Measurements from ENCODE around the gene NEK10.
"Not testable (repeated sequence)": the region's sequence is repeated elsewhere in the genome, so short reads cannot be mapped to it uniquely, and the experiment has no call there.

The NEK10 gene

DNA sequence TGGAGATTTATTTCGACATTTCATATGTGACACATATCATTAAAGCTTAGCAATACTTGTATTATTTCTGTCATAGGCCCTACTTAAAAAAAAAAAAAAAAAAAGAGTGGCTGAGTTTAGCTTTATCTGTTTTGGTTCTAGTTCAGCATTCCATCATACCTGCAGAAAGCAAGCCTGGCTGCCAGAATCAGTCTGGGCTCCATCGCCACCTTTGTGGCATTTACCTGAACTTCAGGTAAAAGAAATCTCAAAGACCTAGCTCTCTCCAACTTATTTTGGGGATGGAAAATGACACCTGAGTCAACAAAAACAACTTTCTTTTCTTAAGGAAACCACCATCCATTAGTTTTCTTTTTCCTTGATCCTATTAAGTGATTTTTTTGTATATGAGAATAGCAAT is 82.1 kb downstream of the NEK10 start:
- DNase-seq (ENCODE audit: low spot score), result no peak
- TF ChIP-seq, protein P1, sequence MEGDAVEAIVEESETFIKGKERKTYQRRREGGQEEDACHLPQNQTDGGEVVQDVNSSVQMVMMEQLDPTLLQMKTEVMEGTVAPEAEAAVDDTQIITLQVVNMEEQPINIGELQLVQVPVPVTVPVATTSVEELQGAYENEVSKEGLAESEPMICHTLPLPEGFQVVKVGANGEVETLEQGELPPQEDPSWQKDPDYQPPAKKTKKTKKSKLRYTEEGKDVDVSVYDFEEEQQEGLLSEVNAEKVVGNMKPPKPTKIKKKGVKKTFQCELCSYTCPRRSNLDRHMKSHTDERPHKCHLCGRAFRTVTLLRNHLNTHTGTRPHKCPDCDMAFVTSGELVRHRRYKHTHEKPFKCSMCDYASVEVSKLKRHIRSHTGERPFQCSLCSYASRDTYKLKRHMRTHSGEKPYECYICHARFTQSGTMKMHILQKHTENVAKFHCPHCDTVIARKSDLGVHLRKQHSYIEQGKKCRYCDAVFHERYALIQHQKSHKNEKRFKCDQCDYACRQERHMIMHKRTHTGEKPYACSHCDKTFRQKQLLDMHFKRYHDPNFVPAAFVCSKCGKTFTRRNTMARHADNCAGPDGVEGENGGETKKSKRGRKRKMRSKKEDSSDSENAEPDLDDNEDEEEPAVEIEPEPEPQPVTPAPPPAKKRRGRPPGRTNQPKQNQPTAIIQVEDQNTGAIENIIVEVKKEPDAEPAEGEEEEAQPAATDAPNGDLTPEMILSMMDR (IDR thresholded peaks at IDR 0.05; ENCODE audit: extremely low read depth, missing control alignments), result no peak

DNA sequence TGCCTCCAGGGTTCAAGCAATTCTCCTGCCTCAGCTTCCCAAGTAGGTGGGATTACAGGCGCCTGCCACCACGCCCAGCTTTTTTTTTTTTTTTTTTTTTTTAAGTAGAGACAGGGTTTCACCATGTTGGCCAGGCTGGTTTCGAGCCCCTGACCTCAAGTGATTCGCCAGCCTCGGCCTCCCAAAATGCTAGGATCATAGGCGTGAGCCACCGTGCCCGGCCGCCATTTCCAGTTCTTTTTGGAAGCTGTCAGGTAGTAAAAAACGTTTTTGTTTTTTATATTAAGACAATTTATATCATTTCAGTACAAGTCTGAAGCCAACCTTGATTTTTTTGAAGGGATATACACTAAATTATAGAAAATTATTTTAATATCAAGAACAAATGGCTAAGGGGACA is 82.7 kb downstream of the NEK10 start:
- DNase-seq (ENCODE audit: low spot score), result not testable (repeated sequence)

DNA sequence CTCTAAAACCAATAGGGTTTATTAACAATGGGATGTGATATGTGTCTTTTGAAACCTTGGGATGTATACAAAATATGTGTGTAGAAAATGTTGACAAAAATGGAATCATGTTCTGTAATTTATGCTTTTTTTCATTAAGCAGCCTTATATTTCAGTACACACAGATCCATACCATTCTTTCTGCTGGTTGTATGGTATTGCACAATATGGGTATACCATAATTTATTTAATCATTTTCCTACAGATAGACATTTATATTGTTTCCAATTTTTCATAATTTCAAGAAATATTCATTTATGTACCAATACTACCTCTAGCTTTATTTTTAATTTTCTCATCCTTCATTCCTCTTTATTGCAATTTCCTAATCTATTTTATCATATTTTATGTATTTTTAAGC is 83.5 kb downstream of the NEK10 start:
- TF ChIP-seq, protein P1 (IDR thresholded peaks at IDR 0.05; ENCODE audit: extremely low read depth, missing control alignments), result no peak
- DNase-seq (ENCODE audit: low spot score), result no peak

DNA sequence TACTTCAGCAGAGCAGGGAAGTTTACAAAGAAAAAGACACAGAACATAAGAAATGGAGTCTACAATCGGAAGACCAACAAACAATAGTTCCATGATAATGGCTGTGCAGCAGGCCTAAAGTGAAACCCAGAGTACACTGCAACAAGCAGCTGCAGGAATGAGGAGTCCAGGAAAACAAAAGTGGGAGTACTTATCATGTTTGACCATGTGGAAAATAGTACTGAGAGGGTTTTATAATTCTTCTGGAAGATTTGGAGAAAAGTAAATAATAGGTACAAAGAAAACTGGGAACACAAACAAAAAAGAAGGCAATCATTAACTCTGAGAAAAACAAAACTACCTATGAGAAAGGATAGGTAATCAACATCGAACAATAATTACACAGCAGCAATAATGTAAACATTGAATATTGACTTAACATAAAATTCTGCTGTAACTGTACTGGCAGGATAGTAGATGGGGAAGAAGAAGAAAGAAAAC is 87.5 kb downstream of the NEK10 start:
- TF ChIP-seq, protein P1 (IDR thresholded peaks at IDR 0.05; ENCODE audit: extremely low read depth, missing control alignments), result no peak
- no peak for DNase-seq (ENCODE audit: low spot score)

DNA sequence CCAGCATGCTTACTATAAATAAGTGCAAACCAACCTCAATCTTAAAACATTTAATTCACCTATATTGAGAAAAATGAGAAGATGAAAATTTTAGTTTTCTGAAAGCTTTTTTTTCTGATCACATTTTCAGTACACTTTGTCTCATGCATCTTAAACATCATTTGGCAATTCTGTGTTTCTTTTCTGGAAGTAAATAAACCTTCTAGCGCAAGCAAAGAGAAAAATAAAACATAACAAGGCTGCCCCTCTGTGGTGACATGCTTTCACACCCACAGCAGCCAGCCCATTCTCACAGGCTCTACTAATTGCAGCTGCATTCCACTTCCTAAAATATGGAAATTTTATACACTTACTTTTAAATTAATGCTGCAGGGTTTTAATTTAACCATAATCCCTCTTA is 90.1 kb downstream of the NEK10 start:
- TF ChIP-seq, protein P1 (IDR thresholded peaks at IDR 0.05; ENCODE audit: extremely low read depth, missing control alignments), result no peak

DNA sequence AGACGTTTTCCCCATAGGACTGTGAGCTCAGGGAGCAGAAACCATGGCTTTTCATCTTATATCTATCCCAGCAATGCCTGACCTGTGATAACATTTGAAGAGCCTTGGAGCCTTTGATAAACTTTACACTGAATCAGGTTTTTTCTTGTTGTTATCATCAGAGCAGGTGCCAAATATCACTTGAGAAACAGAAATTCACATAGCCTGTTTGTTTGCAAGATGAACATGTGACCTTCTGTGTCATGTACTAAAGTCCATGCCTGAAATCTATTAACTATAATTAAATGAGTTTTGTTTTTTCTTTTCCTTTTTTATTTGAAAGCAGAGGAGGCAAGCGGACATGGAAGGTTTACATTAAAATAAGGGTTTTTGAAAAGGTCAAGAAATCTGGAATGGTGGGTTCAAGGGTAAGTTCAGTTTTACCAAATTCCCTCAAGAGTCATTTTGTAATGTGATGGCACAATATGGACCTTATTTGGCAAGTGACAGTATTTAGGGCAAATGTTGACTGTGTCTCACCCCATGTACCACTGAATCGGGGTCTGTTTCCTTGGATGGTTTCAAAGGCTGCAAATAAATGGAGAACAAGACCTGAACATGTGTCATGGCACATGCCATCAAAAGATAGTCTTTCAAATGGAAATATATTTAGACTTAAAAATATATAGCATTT is 90.7 kb downstream of the NEK10 start:
- TF ChIP-seq, protein P1 (IDR thresholded peaks at IDR 0.05; ENCODE audit: extremely low read depth, missing control alignments), result no peak
- no peak for DNase-seq (ENCODE audit: low spot score)

More for the DNA sequence above, 90.1 kb downstream of the NEK10 start:
- no peak for DNase-seq (ENCODE audit: low spot score)

DNA sequence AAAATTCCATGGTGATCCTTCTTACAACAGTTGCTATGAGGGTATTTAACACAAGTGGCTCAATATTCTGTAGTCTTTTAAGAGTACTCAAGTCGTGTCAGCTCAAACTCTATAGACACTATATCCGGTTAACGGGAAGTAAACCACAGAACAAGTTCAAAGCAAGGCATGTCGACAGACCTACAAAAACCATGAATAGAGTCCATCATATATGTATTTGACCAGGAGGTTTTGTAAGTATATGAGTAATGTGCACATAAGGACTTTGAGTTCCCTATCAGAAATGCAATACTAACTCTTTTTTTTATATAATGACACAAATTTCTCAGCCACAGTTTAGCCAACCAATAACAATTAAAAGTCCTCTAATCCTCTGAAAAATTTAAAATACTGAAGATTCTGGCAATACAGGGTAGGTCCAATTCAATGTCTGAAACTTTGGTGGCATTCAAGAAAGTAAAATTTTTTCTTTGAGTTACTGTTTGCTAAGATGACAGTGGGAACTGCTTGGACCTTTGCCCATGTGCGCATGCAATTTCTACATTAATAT is 93.7 kb downstream of the NEK10 start:
- no peak for DNase-seq (ENCODE audit: low spot score)
- TF ChIP-seq, protein P1 (IDR thresholded peaks at IDR 0.05; ENCODE audit: extremely low read depth, missing control alignments), result no peak

DNA sequence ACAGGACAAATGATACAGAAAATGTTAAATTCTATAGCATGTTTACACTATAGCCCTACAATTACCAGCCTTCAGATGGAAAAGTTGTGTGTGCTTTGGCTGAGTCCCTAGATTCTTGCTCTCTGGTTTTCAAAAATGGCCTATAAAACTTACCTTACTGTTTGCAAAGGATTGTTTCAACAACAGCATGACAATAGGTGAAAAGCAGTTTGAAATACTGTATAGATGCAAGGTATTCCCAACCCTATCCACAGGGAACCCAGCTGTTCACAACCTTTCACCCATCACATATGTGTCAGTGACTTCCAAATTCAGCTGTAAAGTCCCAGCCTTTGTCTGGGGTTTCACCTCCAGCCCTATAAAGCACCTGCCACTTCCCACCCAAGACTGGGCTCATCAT is 97.3 kb downstream of the NEK10 start:
- TF ChIP-seq, protein P1 (IDR thresholded peaks at IDR 0.05; ENCODE audit: extremely low read depth, missing control alignments), result no peak
- DNase-seq (ENCODE audit: low spot score), result no peak

Data from GM20000 (cell line).